ENCODE data around the gene GUCY1A1. TPM values are rescaled to one million over a fixed set of nuclear protein-coding genes. Genes with fewer than 3 reads are reported as not detected.

The GUCY1A1 gene, protein sequence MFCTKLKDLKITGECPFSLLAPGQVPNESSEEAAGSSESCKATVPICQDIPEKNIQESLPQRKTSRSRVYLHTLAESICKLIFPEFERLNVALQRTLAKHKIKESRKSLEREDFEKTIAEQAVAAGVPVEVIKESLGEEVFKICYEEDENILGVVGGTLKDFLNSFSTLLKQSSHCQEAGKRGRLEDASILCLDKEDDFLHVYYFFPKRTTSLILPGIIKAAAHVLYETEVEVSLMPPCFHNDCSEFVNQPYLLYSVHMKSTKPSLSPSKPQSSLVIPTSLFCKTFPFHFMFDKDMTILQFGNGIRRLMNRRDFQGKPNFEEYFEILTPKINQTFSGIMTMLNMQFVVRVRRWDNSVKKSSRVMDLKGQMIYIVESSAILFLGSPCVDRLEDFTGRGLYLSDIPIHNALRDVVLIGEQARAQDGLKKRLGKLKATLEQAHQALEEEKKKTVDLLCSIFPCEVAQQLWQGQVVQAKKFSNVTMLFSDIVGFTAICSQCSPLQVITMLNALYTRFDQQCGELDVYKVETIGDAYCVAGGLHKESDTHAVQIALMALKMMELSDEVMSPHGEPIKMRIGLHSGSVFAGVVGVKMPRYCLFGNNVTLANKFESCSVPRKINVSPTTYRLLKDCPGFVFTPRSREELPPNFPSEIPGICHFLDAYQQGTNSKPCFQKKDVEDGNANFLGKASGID
- total RNA-seq = 0.79 and 1.2 TPM in 2 replicates

DNA sequence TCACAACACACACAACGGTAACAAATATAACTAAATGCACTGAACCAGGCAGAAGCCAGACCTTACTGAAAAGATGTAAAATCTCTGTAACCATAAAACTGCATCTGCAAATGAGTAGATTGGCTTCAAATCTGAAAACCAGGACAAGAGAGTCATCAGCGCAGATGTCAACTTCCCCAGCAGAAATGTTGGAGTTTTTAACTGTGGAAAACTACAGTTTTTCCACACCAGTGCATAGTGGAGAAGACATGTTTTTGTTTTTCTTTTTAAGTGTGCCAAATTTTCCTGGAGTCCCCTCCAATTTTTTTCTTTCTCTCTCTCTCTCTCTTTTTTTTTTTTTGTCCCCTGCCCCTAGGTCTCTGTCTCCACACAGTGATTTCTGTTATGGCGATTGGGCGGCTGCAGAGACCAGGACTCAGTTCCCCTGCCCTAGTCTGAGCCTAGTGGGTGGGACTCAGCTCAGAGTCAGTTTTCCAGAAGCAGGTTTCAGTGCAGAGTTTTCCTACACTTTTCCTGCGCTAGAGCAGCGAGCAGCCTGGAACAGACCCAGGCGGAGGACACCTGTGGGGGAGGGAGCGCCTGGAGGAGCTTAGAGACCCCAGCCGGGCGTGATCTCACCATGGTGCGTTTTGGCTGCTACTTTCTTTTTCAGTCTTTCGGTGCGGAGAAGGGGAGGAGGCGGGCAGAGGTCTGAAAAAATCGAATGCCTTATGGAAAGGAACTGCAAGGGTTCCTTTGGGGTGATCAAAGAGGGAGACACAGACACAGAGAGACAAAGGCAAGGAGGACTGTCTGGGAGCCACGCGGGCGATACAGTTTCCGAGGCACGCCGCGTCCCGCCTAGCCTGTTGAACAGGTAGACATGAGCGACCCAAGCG, at the start of gene GUCY1A1:
Gene GUCY1A1, plus strand, starts transcription at position 505 of the 878 bp plus-strand sequence. CDS start 30,020 bp downstream, outside the sequence.
- no peak for TF ChIP-seq CTCF (IDR thresholded peaks at IDR 0.05; ENCODE audit: insufficient read depth, low read length, severe bottlenecking)
- Histone ChIP-seq H3K27me3 (ENCODE audit: control insufficient read depth, insufficient read depth, low read length) (peaks cover 2% of the 10 kb centered on the region), H3K36me3 (ENCODE audit: control insufficient read depth, insufficient read depth, low read length) (no peaks in the 10 kb centered on the region), H3K4me3 (ENCODE audit: low read depth, low read length) (peak within 1 kb of the TSS; percentile 47)
- no peak for FAIRE-seq
- no peak for DNase-seq (ENCODE audit: low read depth)

- Histone ChIP-seq H3K27me3 (ENCODE audit: control insufficient read depth, insufficient read depth, low read length) (no peaks in the 10 kb centered on the region), H3K4me3 (ENCODE audit: low read depth, low read length) (no peak overlapping the region), H3K36me3 (ENCODE audit: control insufficient read depth, insufficient read depth, low read length) (no peaks in the 10 kb centered on the region)
- no peak for TF ChIP-seq CTCF (IDR thresholded peaks at IDR 0.05; ENCODE audit: insufficient read depth, low read length, severe bottlenecking)
- DNase-seq (ENCODE audit: low read depth) = no peak
- no peak for FAIRE-seq
Observed at GRCh38 chr4:155617296-155617695, 49.4 kb upstream of the GUCY1A1 start.

DNA sequence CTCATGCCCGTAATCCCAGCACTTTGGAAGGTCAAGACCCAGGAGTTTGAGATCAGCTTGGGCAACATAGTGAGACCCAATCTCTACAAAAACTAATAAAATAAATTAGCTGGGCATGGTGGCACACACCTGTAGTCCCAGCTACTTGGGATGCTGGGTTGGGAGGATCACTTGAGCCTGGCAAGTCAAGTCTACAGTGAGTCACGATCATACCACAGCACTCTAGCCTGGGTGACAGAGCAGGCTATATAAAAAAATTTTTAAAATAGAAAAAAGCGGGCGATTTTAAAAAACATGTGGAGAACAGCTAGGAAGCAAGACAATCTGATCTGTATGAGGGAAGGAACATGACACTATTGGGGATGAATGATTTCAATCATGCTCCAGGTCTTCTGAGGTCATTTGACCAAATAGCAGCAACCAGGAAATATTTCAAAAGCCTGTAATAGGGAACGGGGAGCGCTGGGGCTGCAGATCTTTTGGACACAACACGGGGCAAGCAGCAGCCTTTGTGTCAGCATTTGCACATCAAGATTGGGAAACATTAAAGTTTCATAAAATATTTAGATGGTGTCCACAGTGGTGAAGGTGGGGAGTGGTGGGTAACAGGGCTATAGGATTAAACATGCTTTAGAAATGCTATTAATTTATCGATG, 48.3 kb upstream of the GUCY1A1 start:
- FAIRE-seq (no peak), DNase-seq (ENCODE audit: low read depth) (no peak)
- Histone ChIP-seq H3K36me3 (ENCODE audit: control insufficient read depth, insufficient read depth, low read length) (no peaks in the 10 kb centered on the region), H3K27me3 (ENCODE audit: control insufficient read depth, insufficient read depth, low read length) (no peaks in the 10 kb centered on the region), H3K4me3 (ENCODE audit: low read depth, low read length) (no peak overlapping the region)
- TF ChIP-seq CTCF (IDR thresholded peaks at IDR 0.05; ENCODE audit: insufficient read depth, low read length, severe bottlenecking) = no peak

DNA sequence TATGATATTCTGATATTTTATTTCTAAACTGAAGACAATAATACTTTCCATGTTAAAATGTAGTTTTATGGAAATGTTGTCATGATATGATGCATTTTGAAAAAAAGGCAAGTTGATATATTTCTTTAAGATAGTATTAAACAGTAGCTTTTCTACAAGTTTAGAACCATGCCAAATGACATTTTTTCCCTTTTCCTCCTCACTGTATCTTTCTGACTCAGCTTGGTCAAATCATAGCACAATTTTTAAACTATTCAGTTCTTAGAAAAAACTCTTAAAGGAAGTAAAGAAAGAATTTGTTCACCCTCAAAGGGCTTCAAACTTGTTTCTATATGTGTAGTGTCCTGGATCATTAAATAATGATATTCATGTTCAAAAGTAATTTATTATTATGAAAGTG, 46.0 kb upstream of the GUCY1A1 start:
- no peaks in the 10 kb centered on the region for H3K27me3 ChIP-seq (ENCODE audit: control insufficient read depth, insufficient read depth, low read length)
- TF ChIP-seq CTCF (IDR thresholded peaks at IDR 0.05; ENCODE audit: insufficient read depth, low read length, severe bottlenecking) = no peak
- FAIRE-seq = no peak
- DNase-seq (ENCODE audit: low read depth) = no peak
- H3K36me3 ChIP-seq (ENCODE audit: control insufficient read depth, insufficient read depth, low read length) = no peaks in the 10 kb centered on the region
- H3K4me3 ChIP-seq (ENCODE audit: low read depth, low read length) = no peak overlapping the region

- no peak for DNase-seq (ENCODE audit: low read depth)
Observed at GRCh38 chr4:155624478-155624877, 42.2 kb upstream of the GUCY1A1 start.

More at GRCh38 chr4:155624478-155624877, 42.2 kb upstream of the GUCY1A1 start:
- TF ChIP-seq CTCF (IDR thresholded peaks at IDR 0.05; ENCODE audit: insufficient read depth, low read length, severe bottlenecking) = no peak
- FAIRE-seq = no peak
- H3K27me3 ChIP-seq (ENCODE audit: control insufficient read depth, insufficient read depth, low read length) = no peaks in the 10 kb centered on the region
- H3K4me3 ChIP-seq (ENCODE audit: low read depth, low read length) = no peak overlapping the region
- H3K36me3 ChIP-seq (ENCODE audit: control insufficient read depth, insufficient read depth, low read length) = no peaks in the 10 kb centered on the region

All from bronchial epithelial cell (primary cell).